Lower lobe of right lung (tissue), 2 donors: ENCODE measurements around the gene BDKRB2. TPM values are rescaled to one million over a fixed set of nuclear protein-coding genes. Genes with fewer than 3 reads are reported as not detected.

Experiments used
- ATAC-seq, 2 donors: fragments of 200-7000 bp; cut with Tn5 transposase; one replicate each; pipeline ENCODE4 v1.9.1; 2020 to 2022; ENCODE audit warnings: mild to moderate bottlenecking in 2 of 2, moderate library complexity in 2 of 2
- DNase-seq: peaks from one replicate; pipeline ENCODE4 v3.0.0-alpha.2; 2020
- H3K27ac ChIP-seq: fragments of 200-600 bp; one replicate; pipeline ENCODE4 v1.8.0; 2022
- H3K27me3 ChIP-seq: fragments of 200-600 bp; one replicate; pipeline ENCODE4 v1.8.0; 2022; ENCODE audit warnings: low read depth
- H3K36me3 ChIP-seq: fragments of 200-600 bp; one replicate; pipeline ENCODE4 v1.8.0; 2022; ENCODE audit warnings: mild to moderate bottlenecking
- H3K4me1 ChIP-seq: fragments of 200-600 bp; one replicate; pipeline ENCODE4 v1.8.0; 2022
- H3K4me3 ChIP-seq: fragments of 200-600 bp; one replicate; pipeline ENCODE4 v1.8.0; 2022; ENCODE audit warnings: mild to moderate bottlenecking
- H3K9me3 ChIP-seq: fragments of 200-600 bp; one replicate; pipeline ENCODE4 v1.8.0; 2022
- intact Hi-C: fragments of 100-400 bp; cut with DNase I; formaldehyde crosslinking; loops from one replicate; pipeline ENCODE4 v1.11.0; 2022
- total RNA-seq: library from RNA; stranded (reverse); fragmentation: NEBNext Ultra II Directional; extraction: Animal tissue kit (Norgen Biotek cat#: 25700); gene quantifications from one replicate; pipeline ENCODE4 v1.2.1, GENCODE V29; 2021
- TF ChIP-seq, protein P1 (sequence below): fragments of 200-600 bp; IDR thresholded peaks from one replicate; pipeline ENCODE4 v1.8.0; 2022; ENCODE audit warnings: antibody characterized with exemption, mild to moderate bottlenecking
- donor health status: DM: no; HTN: yes; CAD: no; lungs with severe emphysema.

Gene BDKRB2
- total RNA-seq, 1 donor from 2014 or later = 1.3 TPM

DNA sequence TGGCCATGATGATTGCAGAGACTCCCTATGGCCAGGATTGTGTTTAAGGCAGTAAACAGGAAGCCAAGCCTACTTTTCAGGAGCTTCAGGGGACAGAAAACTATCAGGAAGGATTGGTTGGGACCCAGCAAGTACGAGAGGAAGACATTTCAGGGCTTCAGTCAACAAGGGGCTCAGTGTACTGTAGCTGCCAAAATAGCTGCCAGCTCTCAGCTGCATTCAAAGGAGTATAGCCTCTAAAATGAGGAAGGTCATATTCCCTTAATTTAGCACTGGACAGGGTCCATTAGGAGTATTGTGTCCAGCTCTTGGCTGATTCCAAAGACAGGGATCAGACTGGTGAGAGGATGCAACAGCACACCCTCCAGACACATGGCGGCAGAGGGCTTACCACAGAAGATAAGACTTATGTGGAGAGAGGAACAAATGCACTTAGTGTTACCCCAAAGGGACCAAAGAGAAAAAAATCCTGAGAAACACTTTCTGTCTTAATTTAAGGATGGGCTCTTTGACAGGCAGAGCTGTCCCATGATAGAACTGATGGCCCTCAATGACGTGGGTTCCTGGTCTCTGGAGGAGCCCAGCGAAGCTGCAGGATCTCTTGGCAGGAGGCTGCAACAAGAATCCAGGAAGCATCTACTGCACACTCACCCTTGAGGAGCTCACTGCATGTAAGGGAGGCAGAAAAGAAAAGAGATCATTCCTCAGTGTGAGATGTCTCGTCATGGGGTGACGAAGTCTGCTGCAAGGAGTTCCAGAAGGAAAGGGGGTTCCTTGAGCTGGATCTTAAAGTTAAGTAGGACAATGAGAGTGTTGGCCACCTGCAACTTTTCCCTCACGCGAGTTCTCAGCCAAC, 66.2 kb downstream of the BDKRB2 start:
- no peak overlapping the region for H3K27ac ChIP-seq
- no peaks in the 10 kb centered on the region for H3K36me3 ChIP-seq
- no peaks in the 10 kb centered on the region for H3K27me3 ChIP-seq
- TF ChIP-seq, protein P1, sequence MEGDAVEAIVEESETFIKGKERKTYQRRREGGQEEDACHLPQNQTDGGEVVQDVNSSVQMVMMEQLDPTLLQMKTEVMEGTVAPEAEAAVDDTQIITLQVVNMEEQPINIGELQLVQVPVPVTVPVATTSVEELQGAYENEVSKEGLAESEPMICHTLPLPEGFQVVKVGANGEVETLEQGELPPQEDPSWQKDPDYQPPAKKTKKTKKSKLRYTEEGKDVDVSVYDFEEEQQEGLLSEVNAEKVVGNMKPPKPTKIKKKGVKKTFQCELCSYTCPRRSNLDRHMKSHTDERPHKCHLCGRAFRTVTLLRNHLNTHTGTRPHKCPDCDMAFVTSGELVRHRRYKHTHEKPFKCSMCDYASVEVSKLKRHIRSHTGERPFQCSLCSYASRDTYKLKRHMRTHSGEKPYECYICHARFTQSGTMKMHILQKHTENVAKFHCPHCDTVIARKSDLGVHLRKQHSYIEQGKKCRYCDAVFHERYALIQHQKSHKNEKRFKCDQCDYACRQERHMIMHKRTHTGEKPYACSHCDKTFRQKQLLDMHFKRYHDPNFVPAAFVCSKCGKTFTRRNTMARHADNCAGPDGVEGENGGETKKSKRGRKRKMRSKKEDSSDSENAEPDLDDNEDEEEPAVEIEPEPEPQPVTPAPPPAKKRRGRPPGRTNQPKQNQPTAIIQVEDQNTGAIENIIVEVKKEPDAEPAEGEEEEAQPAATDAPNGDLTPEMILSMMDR = no peak
- no peaks in the 10 kb centered on the region for H3K9me3 ChIP-seq
- DNase-seq (no peak), ATAC-seq (no peak)
- intact Hi-C loops = loop anchor here (5.0 kb wide), 1 partner anchor 168 kb away; no protein-coding TSS in a partner anchor
- H3K4me1 ChIP-seq = peaks cover 8% of the 10 kb centered on the region
- H3K4me3 ChIP-seq = no peak overlapping the region

DNA sequence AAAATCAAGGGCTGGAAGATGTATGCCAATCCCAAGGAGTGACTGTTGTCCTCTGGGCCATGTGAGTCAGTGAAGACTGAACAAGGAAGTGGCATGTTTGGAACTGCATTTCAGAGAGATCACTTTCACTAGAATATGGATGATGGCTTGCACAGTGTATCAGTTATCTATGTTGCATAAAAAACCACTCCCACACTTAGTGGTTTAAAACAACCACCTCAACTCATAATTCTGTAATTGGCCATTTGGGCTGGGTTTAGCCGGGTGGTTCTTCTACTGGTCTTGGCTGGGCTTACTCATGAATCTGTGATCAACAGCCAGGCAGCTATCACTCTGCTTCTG, 66.8 kb downstream of the BDKRB2 start:
- intact Hi-C loops = loop anchor here (5.0 kb wide), 1 partner anchor 169 kb away; no protein-coding TSS in a partner anchor
- no peaks in the 10 kb centered on the region for H3K27me3 ChIP-seq
- DNase-seq = no peak
- H3K4me3 ChIP-seq = no peak overlapping the region
- ATAC-seq = no peak
- H3K36me3 ChIP-seq = no peaks in the 10 kb centered on the region
- no peaks in the 10 kb centered on the region for H3K9me3 ChIP-seq
- peaks cover 8% of the 10 kb centered on the region for H3K4me1 ChIP-seq
- TF ChIP-seq, protein P1 = no peak
- no peak overlapping the region for H3K27ac ChIP-seq

DNA sequence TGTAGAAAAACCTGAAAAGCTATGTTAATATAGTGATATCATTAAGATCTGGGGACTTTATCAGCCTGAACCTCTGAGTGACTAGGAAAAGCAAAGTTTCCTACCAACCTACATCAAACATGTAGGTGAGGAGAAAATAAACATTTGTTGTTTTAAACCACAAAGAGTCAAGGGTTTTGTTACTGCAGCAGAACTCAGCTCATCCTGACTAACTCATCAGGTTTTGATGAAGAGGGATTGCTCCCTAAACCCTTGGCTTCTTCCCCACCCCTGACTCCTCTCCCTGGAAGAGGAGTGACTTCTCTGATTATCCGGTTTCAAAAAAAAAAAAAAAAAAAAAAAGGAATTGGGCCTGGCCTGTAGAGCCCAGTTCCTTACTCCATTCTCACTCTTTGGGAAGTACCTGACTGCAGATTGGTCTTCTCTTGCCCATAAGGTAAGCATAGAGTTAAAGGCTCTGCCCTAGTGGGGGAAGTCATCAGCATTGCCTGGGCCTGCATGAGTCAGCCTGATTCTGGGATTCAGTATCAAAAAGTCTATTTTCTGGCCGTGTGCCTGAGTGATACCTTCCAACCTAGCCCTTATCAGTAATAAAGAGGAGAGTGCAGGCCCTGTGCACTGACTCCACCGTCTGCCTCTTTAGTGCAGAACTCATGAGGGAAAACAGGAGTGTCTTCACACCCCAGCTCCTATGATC, 68.3 kb downstream of the BDKRB2 start:
- ATAC-seq = no peak
- H3K27me3 ChIP-seq = no peaks in the 10 kb centered on the region
- H3K4me1 ChIP-seq = peaks cover 8% of the 10 kb centered on the region
- no peaks in the 10 kb centered on the region for H3K36me3 ChIP-seq
- no peak for DNase-seq
- intact Hi-C loops = loop anchor here (5.0 kb wide), 1 partner anchor 171 kb away; no protein-coding TSS in a partner anchor
- no peak overlapping the region for H3K27ac ChIP-seq
- TF ChIP-seq, protein P1 = no peak
- H3K9me3 ChIP-seq = peaks cover 6% of the 10 kb centered on the region
- H3K4me3 ChIP-seq = no peak overlapping the region

DNA sequence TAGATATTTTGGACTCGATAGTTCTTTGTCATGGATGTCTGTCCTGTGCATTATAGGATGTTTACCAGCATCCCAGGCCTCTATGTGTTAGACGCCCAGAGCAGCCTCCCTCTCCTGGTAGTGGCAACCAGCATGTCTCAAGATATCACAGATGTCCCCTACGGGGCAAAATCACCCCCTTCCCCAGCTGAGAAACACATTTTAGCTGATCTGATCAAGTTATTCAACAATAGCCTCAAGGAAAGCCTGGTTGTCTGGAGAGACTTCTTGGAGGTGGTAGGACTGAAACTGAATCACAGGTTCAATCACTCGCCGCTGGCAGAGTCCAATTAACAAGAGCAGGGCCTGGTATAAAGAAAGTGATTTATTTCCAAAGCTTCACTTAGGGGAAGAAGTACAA, 69.0 kb downstream of the BDKRB2 start:
- Histone ChIP-seq H3K9me3 (peaks cover 11% of the 10 kb centered on the region), H3K27me3 (no peaks in the 10 kb centered on the region), H3K4me3 (no peak overlapping the region), H3K4me1 (peaks cover 8% of the 10 kb centered on the region), H3K36me3 (no peaks in the 10 kb centered on the region), H3K27ac (no peak overlapping the region)
- ATAC-seq (no peak), DNase-seq (no peak)
- intact Hi-C loops = loop anchor here (5.0 kb wide), 1 partner anchor 171 kb away; no protein-coding TSS in a partner anchor
- TF ChIP-seq, protein P1 = no peak

DNA sequence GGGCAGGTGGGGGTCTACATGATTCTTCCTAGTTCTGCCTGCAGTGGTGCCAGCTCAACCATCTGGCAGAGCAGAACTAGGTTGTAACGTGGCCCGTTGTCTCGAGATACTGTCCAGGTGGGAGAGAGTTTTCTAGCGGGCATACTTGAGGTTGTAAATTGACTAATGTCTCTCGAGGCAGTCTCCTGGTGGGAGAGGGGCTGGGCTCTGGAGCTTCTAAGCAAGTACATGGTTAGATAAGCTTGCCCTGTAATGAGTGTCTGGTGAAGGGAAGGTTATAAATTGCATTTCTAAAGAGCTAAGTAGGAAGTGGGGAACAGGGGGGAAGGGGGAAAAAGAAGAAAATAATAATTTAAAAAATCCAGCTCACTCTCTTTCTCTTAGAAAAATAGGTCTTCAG, 69.5 kb downstream of the BDKRB2 start:
- Histone ChIP-seq H3K27ac (no peak overlapping the region), H3K36me3 (no peaks in the 10 kb centered on the region), H3K9me3 (peaks cover 11% of the 10 kb centered on the region), H3K4me1 (peaks cover 8% of the 10 kb centered on the region), H3K27me3 (no peaks in the 10 kb centered on the region), H3K4me3 (no peak overlapping the region)
- DNase-seq (no peak), ATAC-seq (no peak)
- TF ChIP-seq, protein P1 = no peak
- intact Hi-C loops = loop anchor here (5.0 kb wide), 1 partner anchor 172 kb away; no protein-coding TSS in a partner anchor
